ENCODE results near the gene NEGR1.

The NEGR1 gene

DNA sequence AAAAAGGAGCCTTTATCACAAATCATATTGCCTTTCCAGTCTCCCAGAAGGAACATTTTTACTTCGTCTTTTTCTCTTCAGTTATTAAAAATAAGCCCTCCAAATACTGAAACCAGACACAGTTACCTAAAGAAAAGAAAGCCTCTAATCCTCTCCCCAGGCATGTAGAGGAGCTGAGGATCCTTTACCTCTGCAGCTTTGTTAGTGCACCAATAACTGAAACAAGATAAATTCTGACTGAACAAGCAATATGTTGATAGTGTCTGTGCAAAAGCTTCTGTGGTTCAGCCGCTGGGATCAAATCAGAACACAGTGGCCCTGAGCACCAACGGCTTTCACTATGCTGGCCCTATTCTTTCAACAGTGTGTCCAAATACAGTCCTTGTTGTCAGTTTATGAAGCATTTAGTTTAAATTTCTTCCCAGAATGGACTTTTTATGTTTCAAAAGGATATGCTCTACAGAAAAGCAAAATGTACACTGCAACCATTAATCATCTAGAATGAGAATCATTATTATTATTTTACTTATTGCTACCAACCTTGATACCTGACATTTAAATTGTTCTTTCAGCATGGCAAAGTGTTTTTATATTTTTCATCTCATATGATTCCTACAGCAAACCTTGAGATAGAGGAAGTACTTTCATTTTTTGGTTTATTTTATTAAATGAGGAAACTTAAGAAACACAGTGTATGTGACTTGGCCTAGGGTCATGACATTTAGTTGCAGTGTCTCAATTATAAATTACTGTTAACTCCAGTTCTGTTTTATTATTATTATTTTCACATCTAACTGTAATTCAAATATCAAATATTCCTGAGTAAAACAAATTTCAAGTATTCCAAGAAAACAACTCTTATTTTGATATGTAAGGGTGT lies 217.9 kb downstream of the NEGR1 start:
- no peaks in the 10 kb centered on the region for H3K36me3 ChIP-seq (ENCODE audit: insufficient read depth, low read depth, low read length)
- no peak overlapping the region for H3K4me3 ChIP-seq (ENCODE audit: low read length)
- no peaks in the 10 kb centered on the region for H3K27me3 ChIP-seq (ENCODE audit: insufficient read depth, low read length)
- no peak overlapping the region for H3K27ac ChIP-seq (ENCODE audit: low read length)
- H3K9ac ChIP-seq (ENCODE audit: low read depth, low read length) = no peak overlapping the region
- H3K4me1 ChIP-seq (ENCODE audit: insufficient read depth, low read length) = no peaks in the 10 kb centered on the region
- no peaks in the 10 kb centered on the region for H3K9me3 ChIP-seq (ENCODE audit: insufficient read depth, low read depth, low read length)

DNA sequence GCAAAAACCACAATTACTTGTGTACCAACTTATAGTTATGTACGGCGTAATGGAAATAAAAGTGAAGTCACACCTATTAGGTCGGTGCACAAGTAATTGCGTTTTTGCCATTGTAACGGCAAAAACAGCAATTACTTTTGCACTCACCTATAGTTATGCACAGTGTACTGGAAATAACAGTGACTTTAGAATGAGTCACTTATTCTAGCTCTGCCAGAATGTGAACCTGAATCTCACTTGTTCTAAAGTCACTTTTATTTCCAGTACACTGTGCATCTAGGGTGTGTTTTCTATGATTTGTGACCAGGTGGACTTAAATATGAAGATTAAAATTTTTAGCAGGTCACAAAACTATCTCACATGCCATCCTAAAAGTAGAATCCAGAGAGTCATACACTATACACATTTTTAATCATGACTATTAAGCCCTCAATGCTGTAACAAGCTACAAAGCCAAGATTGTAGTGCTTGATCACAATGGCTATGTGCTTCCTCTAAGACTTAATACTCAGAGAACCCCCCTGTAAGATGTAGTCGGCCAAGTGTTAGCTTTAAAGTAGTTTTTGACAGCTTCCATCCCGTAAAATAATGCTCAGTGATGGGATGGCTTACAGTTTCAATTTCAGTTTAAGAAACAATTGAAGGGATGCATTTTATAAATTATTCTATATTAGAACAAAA lies 218.8 kb downstream of the NEGR1 start:
- H3K27ac ChIP-seq (ENCODE audit: low read length) = no peak overlapping the region
- no peaks in the 10 kb centered on the region for H3K27me3 ChIP-seq (ENCODE audit: insufficient read depth, low read length)
- no peaks in the 10 kb centered on the region for H3K9me3 ChIP-seq (ENCODE audit: insufficient read depth, low read depth, low read length)
- no peaks in the 10 kb centered on the region for H3K4me1 ChIP-seq (ENCODE audit: insufficient read depth, low read length)
- H3K9ac ChIP-seq (ENCODE audit: low read depth, low read length) = no peak overlapping the region
- no peak overlapping the region for H3K4me3 ChIP-seq (ENCODE audit: low read length)
- no peaks in the 10 kb centered on the region for H3K36me3 ChIP-seq (ENCODE audit: insufficient read depth, low read depth, low read length)

- Histone ChIP-seq H3K36me3 (ENCODE audit: insufficient read depth, low read depth, low read length) (no peaks in the 10 kb centered on the region), H3K27ac (ENCODE audit: low read length) (no peak overlapping the region), H3K4me3 (ENCODE audit: low read length) (no peak overlapping the region), H3K9me3 (ENCODE audit: insufficient read depth, low read depth, low read length) (no peaks in the 10 kb centered on the region), H3K27me3 (ENCODE audit: insufficient read depth, low read length) (no peaks in the 10 kb centered on the region), H3K9ac (ENCODE audit: low read depth, low read length) (no peak overlapping the region), H3K4me1 (ENCODE audit: insufficient read depth, low read length) (no peaks in the 10 kb centered on the region)
Observed at GRCh38 chr1:72062584-72062983, 219.8 kb downstream of the NEGR1 start.

- H3K9me3 ChIP-seq (ENCODE audit: insufficient read depth, low read depth, low read length) = no peaks in the 10 kb centered on the region
- H3K36me3 ChIP-seq (ENCODE audit: insufficient read depth, low read depth, low read length) = no peaks in the 10 kb centered on the region
- no peak overlapping the region for H3K9ac ChIP-seq (ENCODE audit: low read depth, low read length)
- no peak overlapping the region for H3K4me3 ChIP-seq (ENCODE audit: low read length)
- no peaks in the 10 kb centered on the region for H3K27me3 ChIP-seq (ENCODE audit: insufficient read depth, low read length)
- no peaks in the 10 kb centered on the region for H3K4me1 ChIP-seq (ENCODE audit: insufficient read depth, low read length)
- H3K27ac ChIP-seq (ENCODE audit: low read length) = no peak overlapping the region
Observed at GRCh38 chr1:72060466-72061245, 221.7 kb downstream of the NEGR1 start.

DNA sequence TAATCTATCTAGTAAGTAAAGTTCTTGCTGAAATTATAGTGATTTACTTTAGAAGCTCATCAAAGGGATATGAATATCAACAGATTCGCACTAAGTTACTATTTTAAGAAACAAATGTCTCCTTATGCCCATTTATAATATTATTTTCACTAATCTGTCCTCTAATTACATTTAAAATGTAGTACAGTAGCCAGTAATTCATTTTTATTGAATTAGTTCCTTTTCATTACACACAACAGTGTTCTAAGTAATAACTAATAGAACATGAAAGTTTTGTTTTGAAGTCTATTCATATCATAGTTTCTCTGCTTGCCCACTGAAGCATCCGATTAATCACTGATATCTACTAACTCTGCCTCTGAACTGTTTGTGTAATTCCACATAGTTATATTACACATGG lies 225.8 kb downstream of the NEGR1 start:
- Histone ChIP-seq H3K4me3 (ENCODE audit: low read length) (no peak overlapping the region), H3K4me1 (ENCODE audit: insufficient read depth, low read length) (peaks cover 2% of the 10 kb centered on the region; the same call in 1 of the 2 replicates), H3K36me3 (ENCODE audit: insufficient read depth, low read depth, low read length) (no peaks in the 10 kb centered on the region), H3K27me3 (ENCODE audit: insufficient read depth, low read length) (no peaks in the 10 kb centered on the region), H3K9me3 (ENCODE audit: insufficient read depth, low read depth, low read length) (no peaks in the 10 kb centered on the region), H3K9ac (ENCODE audit: low read depth, low read length) (no peak overlapping the region), H3K27ac (ENCODE audit: low read length) (no peak overlapping the region)

- Histone ChIP-seq H3K9ac (ENCODE audit: low read depth, low read length) (no peak overlapping the region), H3K4me1 (ENCODE audit: insufficient read depth, low read length) (peaks cover 2% of the 10 kb centered on the region; the same call in 1 of the 2 replicates), H3K36me3 (ENCODE audit: insufficient read depth, low read depth, low read length) (no peaks in the 10 kb centered on the region), H3K4me3 (ENCODE audit: low read length) (no peak overlapping the region), H3K27ac (ENCODE audit: low read length) (no peak overlapping the region), H3K9me3 (ENCODE audit: insufficient read depth, low read depth, low read length) (no peaks in the 10 kb centered on the region), H3K27me3 (ENCODE audit: insufficient read depth, low read length) (no peaks in the 10 kb centered on the region)
Observed at GRCh38 chr1:72051538-72051937, 230.8 kb downstream of the NEGR1 start.

DNA sequence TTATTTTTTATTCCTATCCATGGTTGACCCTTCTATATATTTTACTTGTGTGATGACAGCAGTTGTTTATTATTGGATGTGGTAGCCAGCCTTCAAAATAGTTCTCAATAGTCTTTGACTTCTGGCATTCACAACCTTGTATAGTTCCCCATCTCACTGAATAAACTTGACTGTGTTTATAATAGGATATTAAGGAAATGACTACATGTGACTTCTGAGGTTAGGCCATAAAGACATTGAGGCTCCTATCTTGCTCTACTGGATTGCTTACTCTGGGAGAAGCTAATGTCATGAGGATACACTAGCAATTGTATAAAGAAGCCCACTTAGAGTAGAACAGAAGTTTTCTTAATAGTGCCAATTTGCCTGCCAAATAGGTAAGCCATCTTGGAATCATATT lies 231.8 kb downstream of the NEGR1 start:
- Histone ChIP-seq H3K27me3 (ENCODE audit: insufficient read depth, low read length) (no peaks in the 10 kb centered on the region), H3K4me1 (ENCODE audit: insufficient read depth, low read length) (peaks cover 2% of the 10 kb centered on the region; the same call in 1 of the 2 replicates), H3K9ac (ENCODE audit: low read depth, low read length) (no peak overlapping the region), H3K9me3 (ENCODE audit: insufficient read depth, low read depth, low read length) (no peaks in the 10 kb centered on the region), H3K4me3 (ENCODE audit: low read length) (no peak overlapping the region), H3K27ac (ENCODE audit: low read length) (no peak overlapping the region), H3K36me3 (ENCODE audit: insufficient read depth, low read depth, low read length) (no peaks in the 10 kb centered on the region)

DNA sequence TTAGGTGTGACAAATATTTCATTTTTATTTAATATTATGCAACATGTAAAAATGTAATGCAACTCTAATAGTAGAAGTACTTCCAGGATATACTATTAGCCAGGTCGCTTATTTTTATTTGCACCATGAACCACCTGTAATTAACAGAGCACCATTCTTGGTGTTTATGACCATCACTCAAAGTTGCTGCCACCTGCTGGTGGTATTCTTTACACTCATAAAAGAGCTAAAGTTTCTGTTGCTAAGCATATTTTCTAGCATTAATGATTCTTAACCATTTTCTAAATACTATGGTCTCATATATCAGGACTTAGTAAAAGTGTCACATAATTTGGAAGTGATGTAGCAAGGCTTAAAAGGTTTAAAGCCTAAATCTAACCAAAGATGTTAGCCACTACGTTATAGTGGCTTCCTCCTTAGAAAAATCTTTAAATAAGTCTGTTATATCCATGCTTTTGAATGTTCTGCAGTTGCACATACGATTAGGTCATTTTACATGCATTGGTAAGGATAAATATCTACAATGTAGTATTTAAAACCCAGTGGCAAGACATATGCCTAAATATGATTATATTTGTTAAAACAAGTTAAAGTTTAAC lies 244.5 kb downstream of the NEGR1 start:
- no peaks in the 10 kb centered on the region for H3K36me3 ChIP-seq (ENCODE audit: insufficient read depth, low read depth, low read length)
- H3K4me3 ChIP-seq (ENCODE audit: low read length) = no peak overlapping the region
- peaks cover 11% of the 10 kb centered on the region; the same call in 1 of the 2 replicates for H3K4me1 ChIP-seq (ENCODE audit: insufficient read depth, low read length)
- H3K27ac ChIP-seq (ENCODE audit: low read length) = no peak overlapping the region
- no peaks in the 10 kb centered on the region for H3K27me3 ChIP-seq (ENCODE audit: insufficient read depth, low read length)
- H3K9ac ChIP-seq (ENCODE audit: low read depth, low read length) = no peak overlapping the region
- no peaks in the 10 kb centered on the region for H3K9me3 ChIP-seq (ENCODE audit: insufficient read depth, low read depth, low read length)

GRCh38 chr1:72034827-72035226 lies 247.5 kb downstream of the NEGR1 start:
- Histone ChIP-seq H3K9ac (ENCODE audit: low read depth, low read length) (no peak overlapping the region; the same call in 1 of the 2 replicates), H3K27me3 (ENCODE audit: insufficient read depth, low read length) (no peaks in the 10 kb centered on the region), H3K9me3 (ENCODE audit: insufficient read depth, low read depth, low read length) (no peaks in the 10 kb centered on the region), H3K4me3 (ENCODE audit: low read length) (no peak overlapping the region), H3K36me3 (ENCODE audit: insufficient read depth, low read depth, low read length) (no peaks in the 10 kb centered on the region), H3K4me1 (ENCODE audit: insufficient read depth, low read length) (peaks cover 11% of the 10 kb centered on the region; the same call in 1 of the 2 replicates), H3K27ac (ENCODE audit: low read length) (peak overlapping the region; percentile 34)

- Histone ChIP-seq H3K9me3 (ENCODE audit: insufficient read depth, low read depth, low read length) (no peaks in the 10 kb centered on the region), H3K4me3 (ENCODE audit: low read length) (peak overlapping the region; percentile 44), H3K9ac (ENCODE audit: low read depth, low read length) (peak overlapping the region; percentile 55; the same call in 1 of the 2 replicates), H3K27ac (ENCODE audit: low read length) (peak overlapping the region; percentile 23), H3K27me3 (ENCODE audit: insufficient read depth, low read length) (no peaks in the 10 kb centered on the region), H3K4me1 (ENCODE audit: insufficient read depth, low read length) (peaks cover 22% of the 10 kb centered on the region; the same call in 1 of the 2 replicates), H3K36me3 (ENCODE audit: insufficient read depth, low read depth, low read length) (no peaks in the 10 kb centered on the region)
Observed at GRCh38 chr1:72023063-72023930, 259.0 kb downstream of the NEGR1 start.

Measured in iPS-20b (cell line).